B cell (primary cell): ENCODE results near the gene CADPS. TPM values are rescaled to one million over a fixed set of nuclear protein-coding genes. Genes with fewer than 3 reads are reported as not detected.

Experiments
- ATAC-seq: fragments of 200-7000 bp; cut with Tn5 transposase; one replicate; pipeline ENCODE4 v1.10.0; 2021; ENCODE audit warnings: low read depth, mild to moderate bottlenecking, moderate number of reproducible peaks, moderate library complexity
- CTCF ChIA-PET: fragments of 350-600 bp; sonication (Branson Sonifier 250); formaldehyde crosslinking; loops from one replicate; lab custom pipeline; 2021; ENCODE audit warnings: antibody characterized with exemption, inconsistent platforms; lab: Charles Lee
- POLR2A ChIA-PET: fragments of 350-600 bp; sonication (Branson Sonifier 250); formaldehyde crosslinking; loops from one replicate; lab custom pipeline; 2021; ENCODE audit warnings: antibody characterized with exemption; lab: Charles Lee
- DNase-seq: peaks from one replicate; pipeline ENCODE4 v3.0.0; 2013
- H2AFZ ChIP-seq: 2 replicates; pipeline ENCODE4 v1.6.1; 2012; ENCODE audit warnings: mild to moderate bottlenecking, low read depth, low read length; ENCODE audit not compliant: insufficient read depth, poor library complexity, severe bottlenecking
- H3K27ac ChIP-seq, 2 donors: 1 replicate in 1 of 2; 2 replicates in 1 of 2; pipeline ENCODE4 v1.5.1; 2012 to 2013; ENCODE audit warnings: low read length in 2 of 2, mild to moderate bottlenecking in 2 of 2, moderate library complexity in 1 of 2
- H3K27me3 ChIP-seq, 4 experiments: fragments of 200-600 bp in 1 of 4; sonication (generic) in 1 of 4; replicated peaks in 1 of 4; 1 replicate in 2 of 4; 2 replicates in 2 of 4; pipeline versions ENCODE4 v1.6.1 to v1.7.0; 2013 to 2016; ENCODE audit warnings: low read length in 3 of 4, mild to moderate bottlenecking in 2 of 4, mixed read lengths in 1 of 4, moderate library complexity in 1 of 4; ENCODE audit not compliant: insufficient read depth in 4 of 4, control insufficient read depth in 3 of 4; ENCODE audit errors: control extremely low read depth in 1 of 4
- H3K36me3 ChIP-seq, 2 experiments: replicated peaks in 1 of 2; 1 replicate in 1 of 2; 2 replicates in 1 of 2; pipeline versions ENCODE4 v1.6.1 to v1.7.1; 2013; ENCODE audit warnings: low read length in 1 of 2; ENCODE audit not compliant: insufficient read depth in 2 of 2, control insufficient read depth in 1 of 2; ENCODE audit errors: control extremely low read depth in 1 of 2, extremely low read depth in 1 of 2
- H3K4me1 ChIP-seq, 2 donors: fragments of 200-600 bp in 1 of 2; sonication (generic) in 1 of 2; 1 replicate in 1 of 2; 2 replicates in 1 of 2; pipeline versions ENCODE4 v1.5.1 to v1.6.1; 2013 to 2017; ENCODE audit warnings: low read length in 2 of 2; ENCODE audit not compliant: control insufficient read depth in 2 of 2, insufficient read depth in 2 of 2
- H3K4me2 ChIP-seq: replicated peaks from 2 replicates; pipeline ENCODE3; 2012; ENCODE audit warnings: mild to moderate bottlenecking, low read depth, low read length; ENCODE audit not compliant: poor library complexity, severe bottlenecking
- H3K4me3 ChIP-seq, 5 experiments: fragments of 200-600 bp in 1 of 5; sonication (generic) in 1 of 5; 1 replicate in 3 of 5; 2 replicates in 2 of 5; pipeline versions ENCODE4 v1.5.1 to v1.7.0; 2011 to 2016; ENCODE audit warnings: low read length in 4 of 5, mild to moderate bottlenecking in 4 of 5, low read depth in 2 of 5, control low read depth in 1 of 5, moderate library complexity in 1 of 5; ENCODE audit not compliant: insufficient read depth in 1 of 5; ENCODE audit errors: control extremely low read depth in 1 of 5, extremely low read depth in 1 of 5
- H3K79me2 ChIP-seq: fragments of 200-600 bp; sonication (generic); one replicate; pipeline ENCODE4 v1.6.0; 2016; ENCODE audit warnings: low read length; ENCODE audit not compliant: control insufficient read depth, insufficient read depth
- H3K9ac ChIP-seq: fragments of 200-600 bp; sonication (generic); 2 replicates; pipeline ENCODE4 v1.6.1; 2017; ENCODE audit warnings: mild to moderate bottlenecking, low read length, moderate library complexity
- H3K9me3 ChIP-seq, 3 donors: one replicate each; pipeline versions ENCODE4 v1.6.1 to v1.7.1; 2013; ENCODE audit warnings: low read length in 2 of 3; ENCODE audit not compliant: control insufficient read depth in 2 of 3, insufficient read depth in 1 of 3; ENCODE audit errors: control extremely low read depth in 1 of 3
- H4K20me1 ChIP-seq: 2 replicates; pipeline ENCODE4 v1.6.0; 2012; ENCODE audit warnings: mild to moderate bottlenecking, low read length; ENCODE audit not compliant: insufficient read depth, control insufficient read depth, poor library complexity, severe bottlenecking
- H3K27ac Mint-ChIP-seq: one replicate; pipeline ENCODE4 v1.8.0; 2021; ENCODE audit warnings: mixed read lengths
- H3K27me3 Mint-ChIP-seq: one replicate; pipeline ENCODE4 v1.8.0; 2021; ENCODE audit warnings: mixed read lengths
- H3K4me1 Mint-ChIP-seq: one replicate; pipeline ENCODE4 v1.8.0; 2021; ENCODE audit warnings: mixed read lengths
- H3K4me3 Mint-ChIP-seq: one replicate; pipeline ENCODE4 v1.8.0; 2021; ENCODE audit warnings: mixed read lengths
- H3K9me3 Mint-ChIP-seq: one replicate; pipeline ENCODE4 v1.8.0; 2022; ENCODE audit warnings: mixed read lengths; ENCODE audit not compliant: insufficient read depth
- CTCF ChIP-seq: fragments of 200-600 bp; IDR thresholded peaks from one replicate; pipeline ENCODE4 v1.8.0; 2022; ENCODE audit warnings: antibody characterized with exemption, mild to moderate bottlenecking
- EZH2 ChIP-seq: IDR thresholded peaks from 2 replicates; pipeline ENCODE4 v1.6.1; 2012; ENCODE audit warnings: borderline replicate concordance, low read depth, mild to moderate bottlenecking, moderate library complexity, low read length; ENCODE audit not compliant: insufficient read depth, poor library complexity, severe bottlenecking
- WGBS: methylation state at CpG from one replicate; pipeline ENCODE4 v1.1.5; 2013; ENCODE audit warnings: missing lambda C conversion rate; ENCODE audit not compliant: insufficient coverage; 5-methylcytosine and 5-hydroxymethylcytosine counted together
- intact Hi-C: fragments of 100-400 bp; cut with micrococcal nuclease; formaldehyde crosslinking; loops from one replicate; pipeline ENCODE4 v1.10.0; 2022
- polyA plus RNA-seq: library from polyadenylated mRNA; depleted of rRNA; stranded (reverse); fragments of >200 nt; gene quantifications from 2 replicates; pipeline ENCODE4 v1.2.3, GENCODE V29; 2012
- total RNA-seq, 2 donors: library from RNA; stranded (reverse); fragments of 120-200 nt in 1 of 2; gene quantifications; 1 replicate in 1 of 2; 2 replicates in 1 of 2; pipeline versions ENCODE4 v1.2.3 to v1.2.4, GENCODE V29; 2013 to 2022

The CADPS gene
- total and polyA plus RNA-seq, 2 donors (not counting 1 experiment from before 2014, with no cell fraction given): 0.16 to 0.22 TPM

- Mint-ChIP-seq H3K4me3 (no peak overlapping the region), H3K9me3 (no peaks in the 10 kb centered on the region), H3K27ac (no peak overlapping the region), H3K27me3 (peaks cover 74% of the 10 kb centered on the region), H3K4me1 (peaks cover 4% of the 10 kb centered on the region)
- intact Hi-C loops: no loop called here
- DNase-seq: no peak
- no peak for ATAC-seq
- ChIA-PET POLR2A (no interaction called here), CTCF (no interaction called here)
- no peak overlapping the region for H3K27ac ChIP-seq
- H4K20me1 ChIP-seq: no peaks in the 10 kb centered on the region
- H3K9me3 ChIP-seq: peaks cover 0 to 43% (median 0%) of the 10 kb centered on the region in 3 donors
- no peaks in the 10 kb centered on the region for H3K36me3 ChIP-seq
- H2AFZ ChIP-seq: no peak overlapping the region
- 11% methylated on average over 65 of the region's 66 CpGs for WGBS
- H3K4me2 ChIP-seq: no peak overlapping the region
- H3K79me2 ChIP-seq: no peaks in the 10 kb centered on the region
- no peak overlapping the region for H3K9ac ChIP-seq
- H3K4me1 ChIP-seq: no peaks in the 10 kb centered on the region
- no peak overlapping the region for H3K4me3 ChIP-seq
- peaks cover 0 to 76% (median 31%) of the 10 kb centered on the region in 4 experiments for H3K27me3 ChIP-seq
- no peak for TF ChIP-seq CTCF
- TF ChIP-seq EZH2: no peak
These were observed 503.3 kb downstream of the CADPS start for GRCh38 chr3:62371720-62372591.
